Measurements from ENCODE around the gene RFTN2. TPM values are rescaled to one million over a fixed set of nuclear protein-coding genes. Genes with fewer than 3 reads are reported as not detected.
A peak's percentile ranks its signal among the peaks of the same experiment; 100 is the strongest.

RFTN2 gene
- total and polyA plus RNA-seq, 2 experiments from 2014 or later: 0.42 to 2.1 TPM

GRCh38 chr2:197577446-197577845, 97.9 kb downstream of the RFTN2 start (continued):
- TF ChIP-seq REST (IDR thresholded peaks at IDR 0.05; ENCODE audit: unreplicated experiment) (no peak), NANOG (IDR thresholded peaks at IDR 0.05; ENCODE audit: borderline replicate concordance) (no peak)

- no peak for DNase-seq (ENCODE audit: low spot score)
- Histone ChIP-seq H3K27ac (ENCODE audit: low read depth) (peak overlapping the region; percentile 89), H4K20me1 (replicated peaks; ENCODE audit: insufficient read depth) (no peaks in the 10 kb centered on the region), H3K27me3 (ENCODE audit: insufficient read depth) (no peaks in the 10 kb centered on the region), H3K9me2 (ENCODE audit: insufficient read depth) (peaks cover 11% of the 10 kb centered on the region; the same call in 1 of the 2 replicates), H3K4me2 (peak overlapping the region; percentile 6; the same call in 1 of the 2 replicates), H2AFZ (no peak overlapping the region), H3K79me2 (replicated peaks; ENCODE audit: insufficient read depth) (no peaks in the 10 kb centered on the region; the same call in 1 of the 2 replicates), H3K36me3 (ENCODE audit: insufficient read depth) (peaks cover 16% of the 10 kb centered on the region), H3K4me1 (ENCODE audit: insufficient read depth) (peaks cover 37% of the 10 kb centered on the region), H3K4me3 (no peak overlapping the region), H3F3A (replicated peaks; ENCODE audit: low read depth) (0 out of 2 replicates have a peak, but pooled peaks cover 3% of the 10 kb centered on the region)
- peaks cover 2% of the 10 kb centered on the region for H3K27me3 Mint-ChIP-seq (ENCODE audit: insufficient read depth, low read depth, poor library complexity)
- TF ChIP-seq EZH2phosphoT487 (IDR thresholded peaks at IDR 0.05; ENCODE audit: unreplicated experiment): no peak
- no peak for ATAC-seq
- peaks cover 39% of the 10 kb centered on the region for H3K36me3 Mint-ChIP-seq (ENCODE audit: low read depth)
- peaks cover 14% of the 10 kb centered on the region for H3K4me1 Mint-ChIP-seq
- H3K27ac Mint-ChIP-seq: peak overlapping the region; percentile 53; the same call in 1 of the 2 replicates
- no peak overlapping the region for H3K4me3 Mint-ChIP-seq
- peaks cover 37% of the 10 kb centered on the region for H3K9me3 Mint-ChIP-seq
Observed at GRCh38 chr2:197576631-197577030, 98.8 kb downstream of the RFTN2 start.

GRCh38 chr2:197575987-197576386, 99.4 kb downstream of the RFTN2 start:
- TF ChIP-seq EZH2phosphoT487 (IDR thresholded peaks at IDR 0.05; ENCODE audit: unreplicated experiment): no peak
- no peak for TF ChIP-seq JUNB (IDR thresholded peaks at IDR 0.05; ENCODE audit: unreplicated experiment)
- TF ChIP-seq CTCF (conservative IDR thresholded peaks at IDR 0.05; ENCODE audit: low read depth in 2 of 2): no peak
- TF ChIP-seq ETS1 (IDR thresholded peaks at IDR 0.05): no peak
- no peak for TF ChIP-seq REST (IDR thresholded peaks at IDR 0.05; ENCODE audit: unreplicated experiment)
- no peaks in the 10 kb centered on the region; the same call in 1 of the 2 replicates for H3K79me2 ChIP-seq (replicated peaks; ENCODE audit: insufficient read depth)
- no peak overlapping the region for H3K4me3 ChIP-seq
- Mint-ChIP-seq H3K4me3 (no peak overlapping the region), H3K4me1 (peaks cover 14% of the 10 kb centered on the region), H3K27me3 (ENCODE audit: insufficient read depth, low read depth, poor library complexity) (peaks cover 2% of the 10 kb centered on the region), H3K27ac (peak overlapping the region; percentile 61; the same call in 1 of the 2 replicates), H3K36me3 (ENCODE audit: low read depth) (peaks cover 42% of the 10 kb centered on the region), H3K9me3 (peaks cover 37% of the 10 kb centered on the region)
- H3K36me3 ChIP-seq (ENCODE audit: insufficient read depth): peaks cover 16% of the 10 kb centered on the region
- H2AFZ ChIP-seq: no peak overlapping the region
- no peaks in the 10 kb centered on the region for H3K27me3 ChIP-seq (ENCODE audit: insufficient read depth)
- H3K9me2 ChIP-seq (ENCODE audit: insufficient read depth): peaks cover 12% of the 10 kb centered on the region; the same call in 1 of the 2 replicates
- ATAC-seq (no peak), DNase-seq (ENCODE audit: low spot score) (no peak)
- H4K20me1 ChIP-seq (replicated peaks; ENCODE audit: insufficient read depth): no peaks in the 10 kb centered on the region
- H3K4me1 ChIP-seq (ENCODE audit: insufficient read depth): peaks cover 37% of the 10 kb centered on the region
- peak overlapping the region; percentile 89 for H3K27ac ChIP-seq (ENCODE audit: low read depth)
- H3F3A ChIP-seq (replicated peaks; ENCODE audit: low read depth): 0 out of 2 replicates have a peak, but pooled peaks cover 3% of the 10 kb centered on the region
- H3K4me2 ChIP-seq: peak overlapping the region; percentile 6; the same call in 1 of the 2 replicates

Measured in GM23338 (cell line).